SK-N-MC (cell line): ENCODE measurements around the gene TNC.

Source experiments
- EZH2 ChIP-seq: fragments of 200-600 bp; sonication (generic); IDR thresholded peaks from one replicate; pipeline ENCODE4 v1.6.1; 2017; ENCODE audit warnings: antibody characterized with exemption
- FOXP2 ChIP-seq: optimal IDR thresholded peaks from 2 replicates; pipeline ENCODE3; 2011; ENCODE audit warnings: mild to moderate bottlenecking, moderate library complexity; ENCODE audit not compliant: insufficient read depth; ENCODE audit errors: extremely low read length, control extremely low read depth
- POLR2AphosphoS5 ChIP-seq: IDR thresholded peaks from 2 replicates; pipeline ENCODE4 v1.6.1; 2012; ENCODE audit warnings: mild to moderate bottlenecking, low read depth, low read length, borderline replicate concordance

DNA sequence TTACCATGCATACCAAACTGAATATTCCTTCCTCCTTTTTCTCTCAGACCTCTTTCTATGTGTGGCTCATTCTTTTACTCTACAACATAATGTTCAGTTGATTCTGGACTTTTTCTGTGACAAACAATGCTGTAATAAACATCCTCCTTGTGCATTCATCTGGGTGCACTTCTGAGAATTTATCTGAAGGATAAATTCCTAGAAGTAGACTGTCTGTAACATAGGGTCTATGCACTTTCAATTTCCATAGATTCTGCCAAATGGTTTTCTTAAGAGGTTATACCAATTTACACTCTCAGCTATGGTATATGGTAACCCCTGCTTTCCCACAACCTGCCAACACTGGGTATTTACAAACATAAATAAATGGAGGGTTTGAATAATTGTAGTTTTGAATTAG lies 24.1 kb upstream of the TNC start:
- TF ChIP-seq POLR2AphosphoS5, result no peak
- no peak for TF ChIP-seq EZH2
- TF ChIP-seq FOXP2, result no peak
